Tibial nerve (tissue), 4 donors: ENCODE results near the gene FOXP4. TPM values are rescaled to one million over a fixed set of nuclear protein-coding genes. Genes with fewer than 3 reads are reported as not detected.

Experiments
- DNase-seq, 2 donors: peaks; one replicate each; pipeline ENCODE4 v3.0.0-alpha.2; 2019; ENCODE audit warnings: low spot score in 2 of 2
- H3K27ac ChIP-seq, 4 donors: fragments of 200-600 bp; sonication (generic) in 3 of 4; one replicate each; pipeline ENCODE4 v1.5.1; 2017 to 2019; ENCODE audit warnings: mild to moderate bottlenecking in 1 of 4
- H3K27me3 ChIP-seq, 2 donors: fragments of 200-600 bp; sonication (generic) in 1 of 2; one replicate each; pipeline versions ENCODE4 v1.5.1 to v1.6.0; 2017 to 2019
- H3K36me3 ChIP-seq, 3 donors: fragments of 200-600 bp; sonication (generic); one replicate each; pipeline ENCODE4 v1.5.1; 2018 to 2019
- H3K4me1 ChIP-seq, 4 donors: fragments of 200-600 bp; sonication (generic) in 3 of 4; one replicate each; pipeline ENCODE4 v1.5.1; 2017 to 2019
- H3K4me3 ChIP-seq, 4 donors: fragments of 200-600 bp; sonication (generic) in 3 of 4; one replicate each; pipeline ENCODE4 v1.5.1; 2017 to 2019; ENCODE audit warnings: mild to moderate bottlenecking in 1 of 4, moderate library complexity in 1 of 4
- H3K9me3 ChIP-seq, 4 donors: fragments of 200-600 bp; sonication (generic) in 3 of 4; one replicate each; pipeline ENCODE4 v1.5.1; 2017 to 2019
- CTCF ChIP-seq, 5 experiments: fragments of 200-600 bp in 3 of 5; fragments of 450-650 bp in 2 of 5; sonication (generic) in 3 of 5; IDR thresholded peaks; one replicate each; pipeline ENCODE4 v1.5.1; 2016 to 2019; ENCODE audit warnings: antibody characterized with exemption in 5 of 5, mild to moderate bottlenecking in 3 of 5, moderate library complexity in 2 of 5
- EP300 ChIP-seq, 2 donors: sonication (generic); formaldehyde crosslinking; IDR thresholded peaks; one replicate each; pipeline ENCODE4 v1.6.1; 2017; ENCODE audit warnings: antibody characterized with exemption in 2 of 2, mild to moderate bottlenecking in 1 of 2
- POLR2A ChIP-seq, 2 donors: fragments of 450-650 bp; IDR thresholded peaks; one replicate each; pipeline ENCODE4 v1.6.1; 2017; ENCODE audit warnings: antibody characterized with exemption in 2 of 2, mild to moderate bottlenecking in 2 of 2, moderate library complexity in 2 of 2
- WGBS, 2 donors: methylation state at CpG; one replicate each; pipeline ENCODE4 v1.1.5; 2018; 5-methylcytosine and 5-hydroxymethylcytosine counted together
- total RNA-seq, 4 donors: library from RNA; depleted of rRNA; stranded (reverse); fragments of >200 nt; gene quantifications; one replicate each; pipeline ENCODE4 v1.1.0, GENCODE V29; 2016

FOXP4 gene
- total RNA-seq, 4 donors from 2014 or later, result 11.1 to 16.2 (median 14.7) TPM

DNA sequence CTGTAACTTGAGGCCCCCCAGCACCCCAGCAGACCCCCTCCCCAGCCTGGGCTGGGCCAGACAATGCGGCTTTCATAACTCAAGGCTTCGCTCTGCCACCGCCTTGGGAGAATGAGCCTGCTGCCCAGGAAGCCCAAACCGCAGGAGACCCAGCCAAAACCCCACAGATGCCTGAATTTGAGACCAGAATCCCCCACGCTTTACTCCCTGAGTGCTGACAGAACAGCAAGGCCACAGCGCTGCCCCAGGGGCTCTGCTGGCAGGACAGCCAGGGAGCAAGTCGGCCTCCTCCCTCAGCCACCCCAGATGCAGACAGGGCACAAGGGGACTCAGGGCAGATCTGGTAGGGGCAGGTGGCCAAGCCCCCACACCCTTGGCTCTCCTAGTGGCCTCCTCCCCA is 94.2 kb downstream of the FOXP4 start:
- DNase-seq, result no peak
- Histone ChIP-seq H3K27ac (no peak overlapping the region), H3K9me3 (no peaks in the 10 kb centered on the region), H3K4me3 (no peak overlapping the region), H3K27me3 (peaks cover 0 to 38% of the 10 kb centered on the region in 2 donors), H3K4me1 (peaks cover 0 to 49% (median 23%) of the 10 kb centered on the region in 4 donors), H3K36me3 (no peaks in the 10 kb centered on the region)
- 36 to 50% methylated on average over 5 to 6 of the region's 7 CpGs for WGBS, 2 donors
- no peak for TF ChIP-seq CTCF (IDR thresholded peaks at IDR 0.05)
- TF ChIP-seq EP300 (IDR thresholded peaks at IDR 0.05), result no peak
- no peak for TF ChIP-seq POLR2A (IDR thresholded peaks at IDR 0.05)

GRCh38 chr6:41641352-41641925 is 95.3 kb downstream of the FOXP4 start:
- Histone ChIP-seq H3K27ac (no peak overlapping the region), H3K9me3 (no peaks in the 10 kb centered on the region), H3K4me1 (peaks cover 0 to 58% (median 28%) of the 10 kb centered on the region in 4 donors), H3K27me3 (peaks cover 0 to 38% of the 10 kb centered on the region in 2 donors), H3K4me3 (no peak overlapping the region), H3K36me3 (no peaks in the 10 kb centered on the region)
- 84 to 88% methylated on average over 9 of the region's 9 CpGs for WGBS, 2 donors
- TF ChIP-seq POLR2A (IDR thresholded peaks at IDR 0.05), result no peak
- no peak for TF ChIP-seq EP300 (IDR thresholded peaks at IDR 0.05)
- TF ChIP-seq CTCF (IDR thresholded peaks at IDR 0.05), result no peak
- DNase-seq, result no peak

DNA sequence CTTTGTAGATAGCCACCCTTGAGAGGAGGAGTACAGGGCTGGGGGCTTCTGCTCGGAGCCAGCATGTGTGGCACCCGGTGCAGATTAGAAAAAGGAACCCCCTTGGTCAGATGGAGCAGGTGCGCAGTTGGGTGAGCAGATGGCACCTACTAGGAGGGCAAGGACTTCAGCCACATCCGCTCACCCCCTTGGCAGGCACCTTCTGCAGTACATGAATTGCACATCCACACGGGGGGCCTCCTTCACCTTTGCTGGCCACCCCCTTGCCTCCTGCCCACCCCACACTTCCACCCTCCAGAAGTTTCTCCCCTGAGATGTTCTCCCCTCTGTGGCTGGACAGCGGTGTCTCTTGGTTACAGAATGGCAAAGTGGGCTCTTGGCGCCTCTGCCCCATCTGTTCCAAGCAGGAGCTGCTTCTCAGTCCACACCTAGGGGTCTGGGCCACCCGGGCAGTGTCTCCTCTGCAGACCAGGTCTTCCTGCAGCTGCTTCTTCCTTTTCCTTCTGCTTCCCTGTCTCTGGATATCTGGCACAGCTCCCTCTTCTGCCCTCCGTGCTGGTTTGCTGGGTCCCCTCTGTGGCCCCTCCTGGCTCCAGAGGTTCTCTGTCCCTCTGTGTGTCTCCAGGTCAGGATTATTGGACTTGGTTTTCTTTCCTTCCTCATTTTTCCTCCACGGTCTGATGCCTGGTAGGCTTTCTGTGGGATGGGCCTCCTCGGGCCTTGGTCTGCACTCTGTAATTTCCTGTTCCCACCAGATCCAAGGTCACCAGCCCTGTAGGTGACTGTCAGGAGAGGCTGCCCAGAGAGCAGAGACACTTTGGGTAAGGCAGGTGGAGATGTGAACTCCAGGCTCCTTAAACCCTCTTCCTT is 96.1 kb downstream of the FOXP4 start:
- Histone ChIP-seq H3K9me3 (no peaks in the 10 kb centered on the region), H3K27ac (no peak overlapping the region), H3K4me1 (peaks cover 0 to 59% (median 27%) of the 10 kb centered on the region in 4 donors), H3K36me3 (no peaks in the 10 kb centered on the region), H3K27me3 (peaks cover 0 to 30% of the 10 kb centered on the region in 2 donors), H3K4me3 (no peak overlapping the region)
- DNase-seq, result no peak
- WGBS, 2 donors, result 78 to 80% methylated on average over 11 of the region's 11 CpGs
- TF ChIP-seq POLR2A (IDR thresholded peaks at IDR 0.05) (no peak), EP300 (IDR thresholded peaks at IDR 0.05) (no peak), CTCF (IDR thresholded peaks at IDR 0.05) (no peak)

- H3K4me1 ChIP-seq, result peaks cover 0 to 51% (median 18%) of the 10 kb centered on the region in 4 donors
- no peaks in the 10 kb centered on the region for H3K9me3 ChIP-seq
- H3K4me3 ChIP-seq, result no peak overlapping the region
- TF ChIP-seq EP300 (IDR thresholded peaks at IDR 0.05) (no peak), CTCF (IDR thresholded peaks at IDR 0.05) (no peak), POLR2A (IDR thresholded peaks at IDR 0.05) (no peak)
- H3K36me3 ChIP-seq, result no peaks in the 10 kb centered on the region
- H3K27ac ChIP-seq, result no peak overlapping the region
- WGBS, 2 donors, result 63 to 70% methylated on average over 10 of the region's 10 CpGs
- no peak for DNase-seq
- H3K27me3 ChIP-seq, result peaks cover 0 to 21% of the 10 kb centered on the region in 2 donors
Measured at GRCh38 chr6:41642960-41643898, 97.0 kb downstream of the FOXP4 start.
